ENCODE results near the gene P2RX5.

The P2RX5 gene

DNA sequence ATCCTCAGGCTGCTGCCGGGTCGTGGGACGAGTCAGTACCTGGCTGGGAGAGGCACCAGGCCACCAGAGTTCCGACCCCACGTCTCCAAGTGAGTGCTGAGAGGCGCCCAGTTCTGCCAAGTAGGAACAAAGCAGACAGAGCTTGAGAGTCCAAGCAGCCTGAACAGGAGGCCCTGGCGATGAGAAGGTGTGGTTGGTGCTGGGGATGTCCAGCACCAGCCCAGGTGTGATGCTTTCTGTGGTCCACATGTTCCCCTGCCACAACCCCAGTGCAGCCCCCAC is 38.4 kb downstream of the P2RX5 start:
- DNase-seq (ENCODE audit: low read depth in 3 of 3), result no peak

DNA sequence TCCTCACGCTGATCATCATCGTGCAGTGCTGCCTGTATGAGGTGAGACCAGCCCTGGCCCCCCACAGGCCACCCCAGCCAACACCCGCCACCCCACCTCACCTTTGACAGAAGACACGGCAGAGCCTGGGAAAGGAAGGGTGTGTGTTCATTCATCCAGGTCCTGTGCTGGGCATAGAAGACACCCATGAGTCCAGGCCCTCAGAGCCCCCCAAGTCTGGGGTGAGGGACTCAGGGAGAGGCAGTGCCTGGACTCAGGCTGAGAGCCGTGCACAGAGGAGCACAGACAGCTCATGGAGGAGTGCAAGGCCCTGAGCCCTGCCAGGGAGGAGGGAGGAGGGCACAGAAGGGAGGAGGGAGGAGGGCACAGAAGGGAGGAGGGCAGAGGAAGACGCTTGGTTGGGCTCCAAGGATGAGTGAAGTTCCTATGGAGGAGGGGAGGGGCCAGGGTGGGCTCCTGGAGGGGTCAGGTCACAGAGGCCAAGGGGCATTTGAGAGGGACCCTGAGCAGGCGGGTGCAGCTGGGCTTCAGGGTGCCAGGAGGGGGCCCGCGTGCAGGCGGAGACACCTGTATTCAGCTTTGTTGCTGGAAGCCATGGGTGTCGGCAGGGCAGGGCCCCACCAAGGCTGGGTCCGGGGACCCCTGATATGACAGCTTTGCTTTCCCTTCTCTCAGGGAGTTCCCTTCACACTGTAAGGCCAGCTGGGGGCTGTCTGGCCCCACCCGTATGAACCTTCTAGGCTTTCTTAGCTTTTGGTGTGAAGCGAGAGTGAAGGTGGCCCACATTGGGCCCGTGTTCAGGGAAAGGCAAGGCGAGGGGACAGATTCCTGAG is 39.0 kb downstream of the P2RX5 start:
- no peak for DNase-seq (ENCODE audit: low read depth in 3 of 3)

DNA sequence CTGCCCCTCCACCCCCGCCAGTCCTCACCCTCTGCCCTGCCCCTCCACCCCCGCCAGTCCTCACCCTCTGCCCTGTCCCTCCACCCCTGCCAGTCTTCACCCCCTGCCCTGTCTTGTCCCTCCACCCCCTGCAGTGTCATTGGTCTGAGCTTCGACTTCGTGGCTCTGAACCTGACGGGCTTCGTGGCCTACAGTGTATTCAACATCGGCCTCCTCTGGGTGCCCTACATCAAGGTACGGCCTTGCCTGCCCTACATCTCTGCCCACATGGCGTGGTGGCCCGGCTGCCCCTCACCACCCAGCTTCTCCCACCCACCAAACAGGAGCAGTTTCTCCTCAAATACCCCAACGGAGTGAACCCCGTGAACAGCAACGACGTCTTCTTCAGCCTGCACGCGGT is 39.6 kb downstream of the P2RX5 start:
- no peak for DNase-seq (ENCODE audit: low read depth in 3 of 3)

DNA sequence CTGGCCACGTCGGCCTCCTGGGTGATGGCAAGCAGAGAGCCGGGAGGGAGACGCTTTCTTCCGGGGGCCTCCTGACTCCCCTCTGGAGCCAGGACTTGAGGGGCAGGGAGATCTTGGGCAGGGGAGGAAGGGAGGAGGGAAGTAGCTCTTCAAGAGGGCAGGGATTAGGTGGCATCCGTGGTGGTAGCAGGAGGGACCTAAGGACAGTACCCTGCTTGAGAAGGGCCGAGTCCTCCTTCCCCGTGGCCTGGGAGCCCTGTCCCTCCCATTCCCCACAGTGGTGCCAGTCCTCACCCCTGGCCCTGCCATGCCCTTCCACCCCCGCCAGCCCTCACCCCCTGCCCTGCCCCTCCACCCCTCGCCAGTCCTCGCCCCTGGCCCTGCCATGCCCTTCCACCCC is 40.2 kb downstream of the P2RX5 start:
- DNase-seq (ENCODE audit: low read depth in 3 of 3), result no peak

DNA sequence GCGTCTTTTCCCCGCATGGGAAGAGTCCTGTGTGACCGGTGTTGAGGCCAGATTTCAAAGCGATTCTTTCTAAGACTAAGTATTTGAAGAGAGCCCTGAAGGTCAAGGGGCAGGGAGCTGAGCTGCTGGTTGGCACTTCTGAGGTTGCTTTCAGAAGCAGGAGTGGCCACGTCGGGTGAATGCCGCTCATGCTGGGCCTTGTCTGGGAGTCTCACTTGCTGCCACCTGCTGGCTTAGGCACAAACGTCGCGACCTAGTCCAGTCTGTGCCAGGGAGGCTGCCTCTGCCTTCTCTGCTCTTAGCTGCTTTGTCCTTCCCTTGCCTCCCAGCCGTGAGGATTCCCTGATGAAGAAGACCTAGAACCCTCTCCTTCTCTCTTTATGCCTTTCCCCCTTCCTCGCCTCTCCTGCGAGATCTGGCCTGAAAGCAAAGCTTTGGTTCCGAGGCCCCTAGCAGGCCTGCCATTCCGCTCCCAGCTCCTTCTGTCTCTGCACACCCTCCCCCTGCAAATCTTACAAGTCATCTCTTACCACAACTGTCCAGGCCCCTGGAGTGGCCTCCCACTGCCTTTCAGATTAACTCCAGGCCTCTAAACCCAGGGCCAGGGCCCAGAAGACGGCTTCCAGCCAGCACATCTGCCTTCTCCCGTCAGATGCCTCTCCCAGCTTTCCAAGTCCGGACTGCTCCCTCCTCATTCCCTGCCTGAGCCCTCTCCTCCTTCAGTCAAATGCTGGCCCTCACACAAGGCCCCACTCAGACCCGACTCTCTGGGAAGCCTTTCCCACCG is 48.0 kb downstream of the P2RX5 start:
- peak in 1 of 3 experiments; percentile 15 for DNase-seq (ENCODE audit: low read depth in 3 of 3)

DNA sequence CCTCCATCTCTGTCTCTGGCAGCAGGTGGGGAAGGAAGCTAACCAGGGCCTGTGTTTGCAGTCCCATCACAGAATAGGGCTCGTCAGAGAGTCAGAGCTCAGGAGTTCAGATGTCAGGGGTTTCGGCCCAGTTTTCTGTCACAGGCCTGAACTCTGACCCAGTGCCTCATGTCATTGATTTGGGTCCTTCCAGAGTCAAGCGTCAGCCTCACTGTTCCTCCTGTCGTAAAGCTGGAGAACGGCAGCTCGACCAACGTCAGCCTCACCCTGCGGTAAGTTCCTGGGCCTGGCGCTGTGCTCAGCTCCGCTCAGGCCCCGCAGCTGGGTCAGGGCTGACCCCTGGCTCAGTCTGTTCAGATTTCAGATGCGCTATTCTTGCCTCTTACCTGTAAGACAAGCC is 48.7 kb downstream of the P2RX5 start:
- no peak for DNase-seq (ENCODE audit: low read depth in 3 of 3)

DNA sequence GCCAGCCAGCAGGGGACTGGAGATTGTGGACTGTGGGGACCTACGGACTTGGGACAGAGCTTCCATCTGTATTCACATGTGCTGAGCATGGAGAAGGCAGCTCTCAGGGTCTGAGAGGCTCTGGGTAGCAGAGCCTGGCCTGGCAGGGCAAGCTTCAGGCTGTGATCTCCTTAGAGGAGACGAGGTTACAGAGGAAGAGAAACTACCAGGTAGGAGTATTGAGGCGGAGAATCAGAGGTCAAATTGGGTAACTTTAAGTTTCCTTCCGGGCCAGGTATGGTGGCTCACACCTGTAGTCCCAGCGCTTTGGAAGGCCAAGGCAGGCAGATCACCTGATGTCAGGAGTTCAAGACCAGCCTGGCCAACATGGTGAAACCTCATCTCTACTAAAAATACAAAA is 50.6 kb downstream of the P2RX5 start:
- no peak for DNase-seq (ENCODE audit: low read depth in 3 of 3)

DNA sequence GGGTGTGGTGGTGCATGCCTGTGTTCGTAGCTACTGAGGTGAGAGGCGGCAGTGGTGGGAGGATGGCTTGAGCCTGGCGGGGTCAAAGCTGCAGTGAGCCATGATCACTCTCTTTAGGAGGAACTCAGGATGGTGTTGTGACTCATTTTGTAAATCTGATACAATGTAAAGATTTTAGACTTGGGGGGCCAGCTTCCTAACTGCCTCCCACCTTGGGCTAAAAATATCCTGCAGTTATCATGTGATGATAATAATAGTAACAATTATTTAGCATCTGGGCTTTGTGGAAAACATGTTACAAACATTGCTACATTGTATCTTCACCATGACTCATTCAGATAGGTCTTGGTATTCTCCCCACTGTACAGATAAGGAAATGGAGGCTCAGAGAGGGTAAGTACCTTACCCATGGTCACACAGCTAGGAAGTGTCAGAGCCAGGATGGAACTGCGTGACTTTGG is 52.0 kb downstream of the P2RX5 start:
- DNase-seq (ENCODE audit: low read depth in 3 of 3), result no peak

DNA sequence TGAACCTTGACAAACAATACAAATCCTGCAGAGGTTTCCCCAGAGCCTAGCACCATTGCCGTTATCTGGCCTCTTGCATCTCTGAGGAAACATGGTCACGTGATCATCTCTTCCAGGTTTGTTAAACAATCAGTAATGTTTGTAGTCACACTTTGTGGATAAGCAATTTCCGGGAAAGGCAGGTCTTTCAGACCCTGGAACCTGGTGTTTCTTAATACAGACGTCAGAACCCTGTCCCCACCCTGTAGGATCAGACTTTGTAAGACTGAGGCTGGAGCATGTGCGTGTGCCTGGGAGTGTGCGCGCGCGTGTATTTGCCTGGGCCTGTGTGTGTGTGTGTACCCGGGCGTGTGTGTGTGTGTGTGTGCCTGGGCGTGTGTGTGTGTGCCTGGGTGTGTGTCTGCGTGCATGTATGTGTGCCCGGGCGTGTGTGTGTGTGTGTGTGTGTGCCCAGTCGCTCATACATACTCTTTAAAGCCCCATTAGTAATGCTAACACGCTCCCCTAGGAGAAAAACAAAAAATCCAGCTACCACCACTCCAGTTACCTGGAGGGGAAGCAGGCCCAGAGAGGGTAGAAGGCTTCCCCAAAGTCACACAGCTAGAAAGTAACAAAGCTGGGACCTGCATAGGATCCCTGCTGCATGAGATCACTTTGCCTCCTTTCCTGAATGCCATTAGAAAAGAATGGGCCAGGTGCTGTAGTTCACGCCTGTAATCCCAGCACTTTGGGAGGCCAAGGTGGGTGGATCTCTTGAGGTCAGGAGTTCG is 54.1 kb downstream of the P2RX5 start:
- DNase-seq (ENCODE audit: low read depth in 3 of 3), result no peak

DNA sequence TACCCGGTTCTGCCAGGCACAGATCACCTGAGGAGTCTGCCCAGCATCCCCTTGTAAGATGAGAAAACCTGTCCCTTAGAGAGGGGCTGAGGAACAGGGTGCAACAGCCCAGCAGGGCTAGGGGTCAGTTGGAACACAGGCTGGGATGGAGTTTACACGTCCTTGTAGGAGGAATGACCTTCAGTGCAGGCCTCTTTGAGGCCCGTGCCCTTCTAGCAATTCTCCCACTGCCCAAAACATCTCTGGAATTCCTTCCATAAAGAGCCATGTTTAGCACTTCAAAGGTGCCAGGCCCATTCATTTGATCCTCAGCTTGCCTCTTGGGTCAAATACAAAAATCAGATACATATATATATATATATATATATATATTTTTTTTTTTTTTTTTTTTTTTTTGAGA is 54.9 kb downstream of the P2RX5 start:
- DNase-seq (ENCODE audit: low read depth in 3 of 3), result no peak

DNA sequence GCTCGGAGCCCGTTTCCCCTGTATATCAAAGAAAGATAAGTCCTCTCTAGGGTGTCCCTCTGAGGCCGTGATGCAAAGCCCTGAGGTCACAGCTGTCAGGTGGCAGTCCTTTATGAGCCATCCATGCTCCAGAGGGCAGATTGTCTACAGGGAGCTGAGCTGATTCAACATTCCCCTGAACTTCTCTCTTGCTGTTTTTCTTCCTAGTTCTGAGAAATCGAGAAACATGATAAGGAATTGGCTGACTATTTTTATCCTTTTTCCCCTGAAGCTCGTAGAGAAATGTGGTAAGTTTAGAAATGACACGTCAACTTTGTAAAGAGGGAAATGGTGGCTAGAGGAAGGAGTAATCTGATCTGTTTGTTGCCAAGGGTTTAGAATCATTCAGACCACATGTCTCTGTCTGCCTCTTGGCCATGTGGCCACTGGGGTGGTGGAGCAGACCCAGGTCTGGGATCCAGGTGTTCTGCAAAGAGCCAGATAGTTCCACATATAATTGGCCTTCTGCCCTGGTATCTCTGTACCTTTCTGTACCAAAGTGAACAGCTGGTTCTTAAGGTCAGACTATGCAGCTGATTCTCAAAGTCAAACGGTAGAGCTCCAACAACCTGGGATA is 55.9 kb downstream of the P2RX5 start:
- no peak for DNase-seq (ENCODE audit: low read depth in 3 of 3)

DNA sequence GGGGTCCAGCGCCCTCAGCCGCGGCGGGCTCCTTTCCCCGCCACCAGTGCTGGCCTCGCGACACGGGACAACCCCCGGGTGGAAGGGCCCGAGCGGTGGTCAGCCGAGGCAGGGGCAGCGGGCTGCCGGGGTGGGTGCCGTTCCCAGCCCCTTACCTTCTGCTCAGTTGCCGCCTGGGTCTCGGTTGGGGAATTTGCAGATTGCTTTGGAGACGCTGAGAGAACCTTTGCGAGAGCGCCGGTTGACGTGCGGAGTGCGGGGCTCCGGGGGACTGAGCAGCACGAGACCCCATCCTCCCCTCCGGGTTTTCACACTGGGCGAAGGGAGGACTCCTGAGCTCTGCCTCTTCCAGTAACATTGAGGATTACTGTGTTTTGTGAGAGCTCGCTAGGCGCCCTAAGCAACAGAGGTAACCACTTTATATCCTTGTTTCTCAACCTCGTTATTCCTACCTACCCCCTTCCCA is 59.0 kb downstream of the P2RX5 start:
- DNase-seq (ENCODE audit: low read depth in 3 of 3), result no peak

DNA sequence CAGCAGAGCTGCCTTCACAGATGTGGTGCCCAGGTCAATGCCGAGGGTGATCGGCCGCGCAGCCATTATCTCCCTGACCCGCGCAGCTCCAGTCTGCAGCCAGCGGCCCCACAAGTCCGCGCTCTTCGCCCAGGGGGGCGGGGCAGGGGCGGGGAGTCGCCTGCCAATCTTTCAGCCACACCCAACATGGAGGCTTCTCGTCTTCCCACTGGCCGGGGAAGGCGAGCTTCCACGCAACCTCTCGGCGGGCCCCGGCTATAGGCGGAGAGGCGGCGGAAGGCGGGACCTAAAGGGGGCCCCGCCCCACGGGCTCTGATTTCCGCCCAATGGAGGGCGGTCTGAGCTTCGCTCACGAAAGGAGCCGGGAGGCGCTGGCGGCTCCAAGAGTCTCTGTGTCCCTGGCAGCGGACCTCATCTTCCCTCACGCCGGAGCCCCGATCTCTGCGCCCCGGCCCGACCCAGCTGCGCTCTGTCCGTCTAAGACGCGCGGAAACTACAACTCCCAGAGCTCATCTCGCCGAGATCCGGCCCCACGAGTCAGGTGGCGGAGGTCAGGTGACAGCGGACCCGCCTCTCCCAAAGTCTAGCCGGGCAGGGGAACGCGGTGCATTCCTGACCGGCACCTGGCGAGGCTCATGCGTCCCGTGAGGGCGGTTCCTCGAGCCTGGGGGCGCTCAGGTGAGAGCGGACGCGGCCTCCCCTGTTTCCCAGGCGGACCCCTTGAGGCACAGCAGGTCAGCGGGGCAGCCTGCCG is 59.6 kb downstream of the P2RX5 start, which contains the start of the genes CTNS and SHPK:
CTNS (plus strand) TSS at position 607 of the 754 bp plus-strand sequence. CDS start 3,447 bp downstream, outside the sequence.
SHPK (minus strand) TSS at position 97 of the 754 bp plus-strand sequence; CDS start at position 66, 31 bp downstream.
- DNase-seq (ENCODE audit: low read depth in 3 of 3), result peak; percentile 88 to 91 (median 90)

DNA sequence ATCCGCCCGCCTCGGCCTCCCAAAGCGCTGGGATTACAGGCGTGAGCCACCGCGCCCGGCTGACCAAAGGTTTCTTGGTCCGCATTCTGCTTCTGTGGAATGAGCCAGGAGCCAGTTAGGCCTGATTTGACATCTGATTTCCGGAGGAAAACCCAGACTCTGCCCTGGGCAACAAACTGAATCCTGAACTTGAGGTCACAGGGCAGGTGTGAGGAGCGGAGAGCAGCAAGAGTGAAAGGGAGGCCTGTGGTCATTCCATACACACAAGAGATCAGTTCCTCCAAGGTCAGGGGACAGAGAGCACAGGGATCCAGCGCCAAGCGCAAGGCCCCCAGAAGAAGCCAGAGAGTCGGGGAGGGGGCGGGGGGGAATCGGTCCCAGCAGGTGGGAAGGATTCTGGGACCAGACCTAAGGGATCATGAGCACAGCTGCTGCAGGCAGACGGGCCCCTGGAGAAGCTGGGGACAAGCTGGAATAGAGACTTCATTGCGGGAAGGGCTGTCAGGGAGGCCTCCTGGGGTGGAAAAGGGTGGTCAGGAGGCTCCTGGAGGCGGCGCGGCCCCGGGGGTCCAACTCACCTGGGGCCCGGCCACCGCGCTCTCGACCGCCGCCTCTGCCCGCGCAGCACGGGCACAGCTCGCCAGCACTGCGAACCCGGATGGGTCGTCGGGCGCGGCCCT is 60.3 kb downstream of the P2RX5 start:
- no peak for DNase-seq (ENCODE audit: low read depth in 3 of 3)

DNA sequence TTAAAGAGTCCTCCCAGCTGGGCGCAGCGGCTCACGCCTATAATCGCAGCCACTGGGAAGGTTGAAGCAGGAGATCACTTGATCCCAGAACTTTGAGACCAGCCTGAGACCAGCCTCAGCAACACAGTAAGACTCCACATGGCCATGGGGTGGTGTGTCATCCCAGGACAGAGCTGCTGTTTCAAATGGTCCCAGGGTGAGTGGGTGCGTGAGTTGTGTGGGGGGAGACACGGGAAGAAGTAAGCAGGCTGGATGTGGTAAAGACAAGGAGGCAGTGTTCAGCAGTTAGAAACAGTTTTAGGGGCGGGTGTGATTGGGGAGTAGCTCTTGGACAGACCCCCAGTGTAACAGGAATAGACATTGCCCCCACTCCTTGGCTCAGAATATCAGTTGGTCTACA is 63.7 kb downstream of the P2RX5 start:
- DNase-seq (ENCODE audit: low read depth in 3 of 3), result no peak

DNA sequence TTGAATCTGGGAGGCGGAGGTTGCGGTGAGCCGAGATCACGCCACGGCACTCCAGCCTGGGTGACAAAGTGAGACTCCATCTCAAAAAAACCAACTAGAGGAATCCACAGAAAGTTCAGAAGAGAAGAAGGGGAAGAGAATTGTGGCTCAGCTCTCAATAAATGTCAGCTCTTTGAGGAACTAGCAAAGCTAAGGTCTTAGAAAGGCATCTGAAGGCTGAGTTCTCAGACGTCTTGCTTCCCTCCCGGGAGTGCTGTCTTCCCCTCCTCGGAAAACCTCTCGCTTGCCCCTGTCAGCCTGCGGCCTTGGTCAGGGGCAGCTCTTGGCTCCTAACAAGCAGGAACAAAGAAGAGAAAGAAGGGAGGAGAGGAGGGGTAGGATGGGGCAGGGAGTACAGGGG is 65.2 kb downstream of the P2RX5 start:
- DNase-seq (ENCODE audit: low read depth in 3 of 3), result no peak

DNA sequence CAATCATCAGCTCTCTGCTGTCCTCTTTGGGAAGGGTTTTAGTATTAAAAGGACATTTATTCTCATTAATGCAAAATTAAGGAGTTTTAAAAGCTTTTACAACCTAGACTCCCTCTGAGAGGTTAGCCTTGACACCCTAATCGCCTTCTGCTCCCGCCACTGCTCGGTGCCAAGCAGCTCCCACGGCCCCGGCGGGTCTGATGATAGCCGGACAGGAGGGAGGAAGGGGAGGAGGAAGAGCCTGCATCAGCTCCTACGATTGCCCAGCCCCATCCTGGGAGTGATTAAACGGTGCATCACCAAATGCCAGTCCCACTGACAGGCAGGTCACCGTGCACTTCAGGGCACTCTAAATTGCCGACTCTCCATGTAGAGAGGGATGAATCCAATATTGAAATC is 68.2 kb downstream of the P2RX5 start:
- DNase-seq (ENCODE audit: low read depth in 3 of 3), result no peak

DNA sequence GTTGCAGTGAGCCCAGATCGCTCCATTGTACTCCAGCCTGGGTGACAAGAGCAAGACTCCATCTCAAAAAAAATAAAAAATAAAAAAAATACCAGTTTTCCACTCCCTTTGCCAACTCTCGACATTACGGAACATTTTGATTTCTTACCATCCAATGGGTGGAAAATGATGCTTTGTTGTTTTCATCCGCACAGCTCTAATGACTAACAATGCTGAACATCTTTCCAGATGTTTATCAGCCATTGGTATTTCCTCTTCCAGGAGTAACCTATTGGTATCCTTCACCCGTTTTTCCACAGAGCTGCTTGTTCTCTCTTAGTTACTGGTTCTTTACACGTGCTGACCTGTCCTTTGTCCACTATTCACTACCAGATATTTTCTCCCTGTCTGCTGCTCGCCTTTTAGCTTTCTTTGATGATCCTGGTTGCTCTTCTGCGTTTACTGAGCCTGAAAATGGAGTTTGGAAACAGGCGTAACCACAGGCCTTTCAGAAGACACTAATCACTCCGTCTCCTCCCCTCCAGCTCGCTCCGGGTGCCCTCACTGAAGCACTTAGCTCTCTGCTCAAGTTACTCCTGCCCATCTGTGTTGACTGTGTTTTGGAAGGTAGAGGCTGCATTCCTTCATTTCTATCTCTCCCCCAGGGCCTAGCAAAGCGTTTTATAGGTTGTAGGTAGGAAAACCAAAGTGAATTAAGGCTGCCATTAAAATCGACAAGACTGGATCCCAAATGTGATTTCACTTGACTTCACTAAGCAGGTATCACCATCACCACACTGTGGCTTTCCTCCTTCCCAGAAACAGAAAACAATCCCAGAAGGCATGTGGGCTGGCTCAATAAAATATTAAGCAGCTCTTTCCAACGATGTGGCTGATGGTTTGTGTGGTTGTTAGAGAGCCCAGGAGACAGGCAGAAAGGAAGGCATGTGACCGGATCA is 68.9 kb downstream of the P2RX5 start:
- no peak for DNase-seq (ENCODE audit: low read depth in 3 of 3)
